CD4-positive, CD25-positive, alpha-beta regulatory T cell (primary cell): ENCODE results near the gene DAW1. TPM values are rescaled to one million over a fixed set of nuclear protein-coding genes. Genes with fewer than 3 reads are reported as not detected.

Source experiments
- ATAC-seq, 2 donors: fragments of 150-1000 bp; cut with Tn5 transposase; one replicate each; pipeline ENCODE4 v1.10.0; 2021; ENCODE audit warnings: low read depth in 2 of 2, moderate number of reproducible peaks in 2 of 2, moderate library complexity in 1 of 2
- DNase-seq, 3 donors: peaks; one replicate each; pipeline versions ENCODE4 v3.0.0 to v3.0.0-alpha.2; 2012 to 2022; ENCODE audit warnings: mixed read lengths in 1 of 3
- H3K27ac ChIP-seq: one replicate; pipeline ENCODE4 v1.7.0; 2013; ENCODE audit warnings: mild to moderate bottlenecking, low read length; ENCODE audit not compliant: insufficient read depth, poor library complexity, severe bottlenecking
- H3K27me3 ChIP-seq: one replicate; pipeline ENCODE4 v1.7.0; 2013; ENCODE audit warnings: low read length; ENCODE audit not compliant: control insufficient read depth, insufficient read depth
- H3K36me3 ChIP-seq: one replicate; pipeline ENCODE4 v1.7.0; 2013; ENCODE audit warnings: mild to moderate bottlenecking, low read length, moderate library complexity; ENCODE audit not compliant: control insufficient read depth, insufficient read depth
- H3K4me1 ChIP-seq: 2 replicates; pipeline ENCODE4 v1.7.0; 2013; ENCODE audit warnings: mild to moderate bottlenecking, low read length; ENCODE audit not compliant: insufficient read depth, control insufficient read depth, poor library complexity, severe bottlenecking
- H3K4me3 ChIP-seq: one replicate; pipeline ENCODE4 v1.7.0; 2013; ENCODE audit warnings: low read depth, mild to moderate bottlenecking, low read length, moderate library complexity
- H3K9me3 ChIP-seq, 2 experiments: 1 replicate in 1 of 2; 2 replicates in 1 of 2; pipeline ENCODE4 v1.7.0; 2013; ENCODE audit warnings: low read length in 2 of 2, mild to moderate bottlenecking in 1 of 2, moderate library complexity in 1 of 2; ENCODE audit not compliant: control insufficient read depth in 2 of 2
- H3K27ac Mint-ChIP-seq, 3 donors: one replicate each; pipeline ENCODE4 v1.8.0; 2020 to 2022; ENCODE audit warnings: mild to moderate bottlenecking in 3 of 3, mixed read lengths in 3 of 3, moderate library complexity in 2 of 3
- H3K27me3 Mint-ChIP-seq: one replicate; pipeline ENCODE4 v1.8.0; 2022; ENCODE audit warnings: mild to moderate bottlenecking, mixed read lengths
- H3K36me3 Mint-ChIP-seq: one replicate; pipeline ENCODE4 v1.8.0; 2020; ENCODE audit warnings: mixed read lengths
- H3K4me1 Mint-ChIP-seq, 4 donors: one replicate each; pipeline ENCODE4 v1.8.0; 2020 to 2022; ENCODE audit warnings: mixed read lengths in 4 of 4, mild to moderate bottlenecking in 1 of 4
- H3K4me3 Mint-ChIP-seq, 4 donors: one replicate each; pipeline ENCODE4 v1.8.0; 2020 to 2022; ENCODE audit warnings: mild to moderate bottlenecking in 4 of 4, mixed read lengths in 4 of 4, moderate library complexity in 3 of 4
- H3K9me3 Mint-ChIP-seq, 7 donors: one replicate each; pipeline ENCODE4 v1.8.0; 2020 to 2022; ENCODE audit warnings: mixed read lengths in 7 of 7, mild to moderate bottlenecking in 3 of 7, moderate library complexity in 2 of 7
- polyA plus RNA-seq, 4 donors: library from polyadenylated mRNA; unstranded; fragments of 300-500 nt; fragmentation: Illumina TruSeq; gene quantifications; one replicate each; pipeline ENCODE4 v1.2.3, GENCODE V29; 2021
- total RNA-seq: library from RNA; stranded (reverse); gene quantifications from one replicate; pipeline ENCODE4 v1.2.3, GENCODE V29; 2022

DAW1 gene
- total RNA-seq = not detected
- polyA plus RNA-seq = not detected

- peaks cover 2% of the 10 kb centered on the region for H3K27me3 ChIP-seq
- H3K4me3 Mint-ChIP-seq = peak within 1 kb of the TSS in 1 of 4 donors; percentile 34
- ATAC-seq (peak; percentile 39 to 55), DNase-seq (peak; percentile 21 to 45 (median 38))
- no peak within 1 kb of the TSS for H3K27ac Mint-ChIP-seq
- H3K4me3 ChIP-seq = no peak within 1 kb of the TSS
- H3K9me3 ChIP-seq = no peaks in the 10 kb centered on the region
- no peak within 1 kb of the TSS for H3K27ac ChIP-seq
- H3K36me3 Mint-ChIP-seq = no peaks in the 10 kb centered on the region
- H3K9me3 Mint-ChIP-seq = peaks cover 0 to 7% (median 1%) of the 10 kb centered on the region in 7 donors
- peaks cover 0 to 6% (median 0%) of the 10 kb centered on the region in 4 donors for H3K4me1 Mint-ChIP-seq
- H3K27me3 Mint-ChIP-seq = peaks cover 28% of the 10 kb centered on the region
- peaks cover 7% of the 10 kb centered on the region for H3K4me1 ChIP-seq
- no peaks in the 10 kb centered on the region for H3K36me3 ChIP-seq
These were observed at the start of gene DAW1 for GRCh38 chr2:227871375-227871791. TSS of gene DAW1 (plus strand) at chr2:227871631. CDS start at chr2:227871690, 59 bp downstream.

GRCh38 chr2:227822416-227823003 is 48.9 kb upstream of the DAW1 start:
- Histone ChIP-seq H3K27me3 (no peaks in the 10 kb centered on the region), H3K27ac (no peak overlapping the region), H3K4me3 (no peak overlapping the region), H3K4me1 (peaks cover 3% of the 10 kb centered on the region), H3K36me3 (no peaks in the 10 kb centered on the region), H3K9me3 (no peaks in the 10 kb centered on the region)
- Mint-ChIP-seq H3K4me3 (no peak overlapping the region), H3K4me1 (peaks cover 5 to 31% (median 18%) of the 10 kb centered on the region in 4 donors), H3K36me3 (no peaks in the 10 kb centered on the region), H3K9me3 (peaks cover 0 to 5% (median 4%) of the 10 kb centered on the region in 7 donors), H3K27me3 (peaks cover 4% of the 10 kb centered on the region), H3K27ac (no peak overlapping the region)
- ATAC-seq (no peak), DNase-seq (no peak)

- no peak for DNase-seq
- Mint-ChIP-seq H3K4me3 (no peak overlapping the region), H3K9me3 (peaks cover 0 to 5% (median 4%) of the 10 kb centered on the region in 7 donors), H3K36me3 (no peaks in the 10 kb centered on the region), H3K27ac (no peak overlapping the region), H3K27me3 (peaks cover 4% of the 10 kb centered on the region), H3K4me1 (peaks cover 0 to 18% (median 11%) of the 10 kb centered on the region in 4 donors)
- Histone ChIP-seq H3K4me1 (peaks cover 2% of the 10 kb centered on the region), H3K36me3 (no peaks in the 10 kb centered on the region), H3K27ac (no peak overlapping the region), H3K9me3 (no peaks in the 10 kb centered on the region), H3K27me3 (no peaks in the 10 kb centered on the region), H3K4me3 (no peak overlapping the region)
- no peak for ATAC-seq
These were observed 47.5 kb upstream of the DAW1 start for GRCh38 chr2:227823922-227824321.

- no peak overlapping the region for H3K27ac ChIP-seq
- no peaks in the 10 kb centered on the region for H3K36me3 ChIP-seq
- ATAC-seq (no peak), DNase-seq (no peak)
- peaks cover 4% of the 10 kb centered on the region for H3K27me3 Mint-ChIP-seq
- H3K4me3 ChIP-seq = no peak overlapping the region
- H3K4me1 Mint-ChIP-seq = peaks cover 0 to 18% (median 11%) of the 10 kb centered on the region in 4 donors
- no peak overlapping the region for H3K4me3 Mint-ChIP-seq
- H3K4me1 ChIP-seq = no peaks in the 10 kb centered on the region
- no peaks in the 10 kb centered on the region for H3K9me3 ChIP-seq
- H3K27ac Mint-ChIP-seq = no peak overlapping the region
- H3K27me3 ChIP-seq = no peaks in the 10 kb centered on the region
- peaks cover 0 to 5% (median 4%) of the 10 kb centered on the region in 7 donors for H3K9me3 Mint-ChIP-seq
- no peaks in the 10 kb centered on the region for H3K36me3 Mint-ChIP-seq
These were observed 46.7 kb upstream of the DAW1 start for GRCh38 chr2:227824711-227825110.

GRCh38 chr2:227826019-227826521 is 45.4 kb upstream of the DAW1 start:
- Mint-ChIP-seq H3K9me3 (peaks cover 0 to 5% (median 0%) of the 10 kb centered on the region in 7 donors), H3K4me1 (peaks cover 0 to 18% (median 11%) of the 10 kb centered on the region in 4 donors), H3K4me3 (peak overlapping the region in 2 of 4 donors; percentile 11 to 54), H3K27me3 (peaks cover 4% of the 10 kb centered on the region), H3K27ac (peak overlapping the region; percentile 60 to 74 (median 67)), H3K36me3 (no peaks in the 10 kb centered on the region)
- no peaks in the 10 kb centered on the region for H3K9me3 ChIP-seq
- no peak overlapping the region for H3K4me3 ChIP-seq
- H3K36me3 ChIP-seq = no peaks in the 10 kb centered on the region
- H3K4me1 ChIP-seq = no peaks in the 10 kb centered on the region
- DNase-seq (peak in 2 of 3 donors; percentile 39 to 42), ATAC-seq (peak; percentile 48 to 56)
- no peaks in the 10 kb centered on the region for H3K27me3 ChIP-seq
- H3K27ac ChIP-seq = peak overlapping the region; percentile 30

- ATAC-seq = no peak
- peak overlapping the region; percentile 38 to 92 (median 74) for H3K27ac Mint-ChIP-seq
- H3K4me1 Mint-ChIP-seq = peaks cover 0 to 18% (median 11%) of the 10 kb centered on the region in 4 donors
These were observed 44.9 kb upstream of the DAW1 start for GRCh38 chr2:227826563-227826962.

GRCh38 chr2:227827143-227827542 is 44.3 kb upstream of the DAW1 start:
- H3K9me3 Mint-ChIP-seq = peaks cover 0 to 4% (median 0%) of the 10 kb centered on the region in 7 donors
- no peaks in the 10 kb centered on the region for H3K27me3 ChIP-seq
- H3K9me3 ChIP-seq = no peaks in the 10 kb centered on the region
- DNase-seq (no peak), ATAC-seq (no peak)
- H3K27ac ChIP-seq = no peak overlapping the region
- no peaks in the 10 kb centered on the region for H3K4me1 ChIP-seq
- H3K27me3 Mint-ChIP-seq = peaks cover 4% of the 10 kb centered on the region
- H3K4me1 Mint-ChIP-seq = peaks cover 0 to 18% (median 11%) of the 10 kb centered on the region in 4 donors
- H3K36me3 ChIP-seq = no peaks in the 10 kb centered on the region
- H3K36me3 Mint-ChIP-seq = no peaks in the 10 kb centered on the region
- H3K27ac Mint-ChIP-seq = peak overlapping the region in 1 of 3 donors; percentile 74
- H3K4me3 ChIP-seq = no peak overlapping the region
- H3K4me3 Mint-ChIP-seq = peak overlapping the region in 1 of 4 donors; percentile 13

More at GRCh38 chr2:227826563-227826962, 44.9 kb upstream of the DAW1 start:
- H3K9me3 ChIP-seq = no peaks in the 10 kb centered on the region
- H3K36me3 ChIP-seq = no peaks in the 10 kb centered on the region
- H3K27me3 ChIP-seq = no peaks in the 10 kb centered on the region
- DNase-seq = no peak
- peaks cover 4% of the 10 kb centered on the region for H3K27me3 Mint-ChIP-seq
- no peaks in the 10 kb centered on the region for H3K4me1 ChIP-seq
- peak overlapping the region; percentile 30 for H3K27ac ChIP-seq
- H3K4me3 Mint-ChIP-seq = peak overlapping the region; percentile 3 to 54 (median 30)
- H3K36me3 Mint-ChIP-seq = no peaks in the 10 kb centered on the region
- H3K9me3 Mint-ChIP-seq = peaks cover 0 to 5% (median 0%) of the 10 kb centered on the region in 7 donors
- no peak overlapping the region for H3K4me3 ChIP-seq
